PFSK-1 (cell line): ENCODE data around the gene ELP2.

Experiments
- FOXP2 ChIP-seq: optimal IDR thresholded peaks from 2 replicates; pipeline ENCODE3; 2011; ENCODE audit warnings: borderline replicate concordance, control low read depth, inconsistent platforms; ENCODE audit not compliant: insufficient read depth; ENCODE audit errors: extremely low read length, extremely low read depth
- POLR2AphosphoS5 ChIP-seq: IDR thresholded peaks from 2 replicates; pipeline ENCODE4 v1.6.1; 2012; ENCODE audit warnings: low read depth, mild to moderate bottlenecking, control low read depth, low read length, moderate library complexity
- SIN3A ChIP-seq: IDR thresholded peaks from 2 replicates; pipeline ENCODE4 v1.6.1; 2012; ENCODE audit warnings: mild to moderate bottlenecking, low read length, moderate library complexity, borderline replicate concordance; ENCODE audit not compliant: insufficient read depth
- TAF1 ChIP-seq: IDR thresholded peaks from 2 replicates; pipeline ENCODE4 v1.6.1; 2012; ENCODE audit warnings: low read length, control low read depth, borderline replicate concordance; ENCODE audit not compliant: insufficient read depth
- TF ChIP-seq, protein P1 (sequence below), 2 experiments: IDR thresholded peaks; 2 replicates each; pipeline versions ENCODE4 v1.6.1 to v1.8.0; 2011 to 2012; ENCODE audit warnings: low read depth in 2 of 2, low read length in 2 of 2, control low read depth in 1 of 2, inconsistent platforms in 1 of 2, mild to moderate bottlenecking in 1 of 2, moderate library complexity in 1 of 2; ENCODE audit not compliant: insufficient read depth in 1 of 2

ELP2 gene

DNA sequence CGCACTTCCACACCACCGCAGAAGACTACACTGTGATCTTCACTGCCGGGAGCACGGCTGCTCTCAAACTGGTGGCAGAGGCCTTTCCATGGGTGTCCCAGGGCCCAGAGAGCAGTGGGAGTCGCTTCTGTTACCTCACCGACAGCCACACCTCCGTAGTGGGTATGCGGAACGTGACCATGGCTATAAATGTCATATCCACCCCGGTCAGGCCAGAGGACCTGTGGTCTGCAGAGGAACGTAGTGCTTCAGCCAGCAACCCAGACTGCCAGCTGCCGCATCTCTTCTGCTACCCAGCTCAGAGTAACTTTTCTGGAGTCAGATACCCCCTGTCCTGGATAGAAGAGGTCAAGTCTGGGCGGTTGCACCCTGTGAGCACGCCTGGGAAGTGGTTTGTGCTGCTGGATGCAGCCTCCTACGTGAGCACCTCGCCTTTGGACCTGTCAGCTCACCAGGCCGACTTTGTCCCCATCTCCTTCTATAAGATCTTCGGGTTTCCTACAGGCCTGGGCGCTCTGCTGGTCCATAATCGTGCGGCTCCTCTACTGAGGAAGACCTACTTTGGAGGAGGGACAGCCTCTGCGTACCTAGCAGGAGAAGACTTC, 70.1 kb downstream of the ELP2 start:
- TF ChIP-seq SIN3A (no peak), POLR2AphosphoS5 (no peak), FOXP2 (no peak), TAF1 (no peak)
- TF ChIP-seq, protein P1, sequence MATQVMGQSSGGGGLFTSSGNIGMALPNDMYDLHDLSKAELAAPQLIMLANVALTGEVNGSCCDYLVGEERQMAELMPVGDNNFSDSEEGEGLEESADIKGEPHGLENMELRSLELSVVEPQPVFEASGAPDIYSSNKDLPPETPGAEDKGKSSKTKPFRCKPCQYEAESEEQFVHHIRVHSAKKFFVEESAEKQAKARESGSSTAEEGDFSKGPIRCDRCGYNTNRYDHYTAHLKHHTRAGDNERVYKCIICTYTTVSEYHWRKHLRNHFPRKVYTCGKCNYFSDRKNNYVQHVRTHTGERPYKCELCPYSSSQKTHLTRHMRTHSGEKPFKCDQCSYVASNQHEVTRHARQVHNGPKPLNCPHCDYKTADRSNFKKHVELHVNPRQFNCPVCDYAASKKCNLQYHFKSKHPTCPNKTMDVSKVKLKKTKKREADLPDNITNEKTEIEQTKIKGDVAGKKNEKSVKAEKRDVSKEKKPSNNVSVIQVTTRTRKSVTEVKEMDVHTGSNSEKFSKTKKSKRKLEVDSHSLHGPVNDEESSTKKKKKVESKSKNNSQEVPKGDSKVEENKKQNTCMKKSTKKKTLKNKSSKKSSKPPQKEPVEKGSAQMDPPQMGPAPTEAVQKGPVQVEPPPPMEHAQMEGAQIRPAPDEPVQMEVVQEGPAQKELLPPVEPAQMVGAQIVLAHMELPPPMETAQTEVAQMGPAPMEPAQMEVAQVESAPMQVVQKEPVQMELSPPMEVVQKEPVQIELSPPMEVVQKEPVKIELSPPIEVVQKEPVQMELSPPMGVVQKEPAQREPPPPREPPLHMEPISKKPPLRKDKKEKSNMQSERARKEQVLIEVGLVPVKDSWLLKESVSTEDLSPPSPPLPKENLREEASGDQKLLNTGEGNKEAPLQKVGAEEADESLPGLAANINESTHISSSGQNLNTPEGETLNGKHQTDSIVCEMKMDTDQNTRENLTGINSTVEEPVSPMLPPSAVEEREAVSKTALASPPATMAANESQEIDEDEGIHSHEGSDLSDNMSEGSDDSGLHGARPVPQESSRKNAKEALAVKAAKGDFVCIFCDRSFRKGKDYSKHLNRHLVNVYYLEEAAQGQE (IDR thresholded peaks at IDR 0.05; ENCODE audit: insufficient read depth in 1 of 2, low read depth in 2 of 2, low read length in 2 of 2): no peak

DNA sequence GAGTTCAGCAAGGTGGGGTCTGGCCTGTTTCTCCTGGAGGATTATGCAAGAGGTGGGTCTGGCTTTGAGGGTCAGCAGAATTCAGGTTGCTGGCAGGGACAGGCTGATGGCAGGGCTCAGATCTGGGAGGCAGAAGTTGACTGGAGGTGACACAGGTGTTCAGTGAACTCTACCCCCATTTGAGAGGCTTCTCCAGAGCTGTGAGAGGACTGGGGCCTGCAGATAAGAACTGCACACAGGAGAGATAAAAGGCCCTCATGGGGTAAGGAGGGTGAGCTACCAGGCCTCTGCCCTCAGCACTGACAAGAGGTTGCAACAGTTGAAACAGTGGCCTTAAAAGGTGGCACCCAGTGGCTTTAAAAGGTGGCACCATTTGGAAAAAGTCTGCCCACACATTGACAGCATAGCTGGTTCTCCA, 70.7 kb downstream of the ELP2 start:
- no peak for TF ChIP-seq FOXP2
- no peak for TF ChIP-seq SIN3A
- TF ChIP-seq POLR2AphosphoS5: no peak
- TF ChIP-seq TAF1: no peak
- TF ChIP-seq, protein P1 (IDR thresholded peaks at IDR 0.05; ENCODE audit: insufficient read depth in 1 of 2, low read depth in 2 of 2, low read length in 2 of 2): no peak

DNA sequence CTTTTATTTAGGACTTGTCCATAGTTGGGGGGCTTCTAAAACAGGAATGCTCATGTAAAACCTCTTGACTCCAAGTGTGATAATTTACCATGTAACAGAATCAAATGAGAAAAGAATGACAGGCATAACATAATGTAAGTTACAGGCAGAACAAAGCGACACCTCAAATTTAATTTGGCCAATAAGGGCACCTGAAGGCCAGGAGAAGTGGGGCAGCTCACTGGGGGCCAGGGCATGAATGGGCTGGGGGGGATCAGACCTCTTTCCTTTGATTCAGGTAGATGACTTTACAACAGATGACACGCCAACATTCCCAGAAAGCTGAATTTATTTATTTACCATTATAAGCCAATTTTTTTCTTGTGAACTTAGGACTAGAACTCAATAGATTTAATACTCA, 72.1 kb downstream of the ELP2 start:
- TF ChIP-seq TAF1: no peak
- no peak for TF ChIP-seq POLR2AphosphoS5
- TF ChIP-seq SIN3A: no peak
- no peak for TF ChIP-seq FOXP2

DNA sequence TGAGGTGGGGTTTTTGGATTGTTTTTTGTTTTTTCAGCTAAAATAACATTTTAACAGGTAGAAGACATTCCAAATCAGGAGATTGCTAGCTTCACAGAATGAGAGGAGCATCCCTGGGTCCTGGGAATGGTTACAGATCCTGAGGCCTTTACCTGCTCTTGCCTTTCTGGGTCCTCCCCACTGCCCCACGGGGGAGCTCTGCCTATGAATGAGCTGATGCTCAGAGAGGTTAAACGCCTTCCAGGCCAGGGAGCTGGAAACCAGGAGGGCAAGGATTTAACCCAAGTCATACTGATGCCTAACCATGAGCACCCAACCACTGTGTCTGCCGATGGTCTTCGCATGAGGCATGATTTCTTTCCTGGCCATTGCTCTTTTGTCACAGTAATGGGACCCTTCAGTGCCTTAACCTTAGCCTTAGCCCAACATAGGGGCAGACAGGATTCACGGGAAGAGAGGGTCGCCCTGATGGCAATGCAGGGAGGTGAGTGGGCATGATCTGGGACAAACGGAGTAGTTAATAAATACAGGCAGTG, 73.7 kb downstream of the ELP2 start:
- no peak for TF ChIP-seq TAF1

DNA sequence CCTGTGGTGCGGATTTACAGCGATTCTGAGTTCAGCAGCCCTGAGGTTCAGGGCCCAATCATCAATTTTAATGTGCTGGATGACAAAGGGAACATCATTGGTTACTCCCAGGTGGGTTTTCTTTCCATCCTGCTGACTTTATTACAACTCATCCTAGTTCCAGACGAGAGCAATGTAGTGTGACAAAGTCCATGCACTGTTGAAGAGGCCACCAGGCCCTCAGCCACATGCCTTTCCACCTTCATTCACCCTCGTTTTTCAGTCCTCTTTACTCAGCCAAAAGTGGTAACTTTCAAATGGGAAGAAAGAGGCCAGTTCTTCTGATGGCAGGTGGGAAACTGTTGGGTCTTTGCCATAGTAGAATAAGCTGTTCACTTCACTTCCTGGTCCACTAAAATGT, 75.5 kb downstream of the ELP2 start:
- no peak for TF ChIP-seq FOXP2
- no peak for TF ChIP-seq POLR2AphosphoS5
- TF ChIP-seq, protein P1 (IDR thresholded peaks at IDR 0.05; ENCODE audit: insufficient read depth in 1 of 2, low read depth in 2 of 2, low read length in 2 of 2): no peak
- TF ChIP-seq SIN3A: no peak
- no peak for TF ChIP-seq TAF1

DNA sequence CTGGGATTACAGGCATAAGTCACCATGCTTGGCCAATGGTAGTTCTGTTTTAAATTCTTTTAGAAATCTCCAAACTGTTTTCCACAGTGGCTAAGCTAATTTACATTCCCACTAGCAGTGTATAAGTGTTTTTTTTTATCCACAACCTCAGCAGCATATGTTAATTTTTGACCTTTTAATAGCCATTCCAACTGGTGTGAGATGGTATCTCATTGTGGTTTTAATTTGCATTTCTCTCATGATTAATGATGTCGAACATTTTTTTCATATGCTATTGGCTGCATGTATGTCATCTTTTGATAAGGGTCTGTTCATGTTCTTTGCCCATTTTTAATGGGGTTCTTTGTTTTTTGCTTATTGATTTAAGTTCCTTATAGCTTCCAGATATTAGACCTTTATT, 77.6 kb downstream of the ELP2 start:
- TF ChIP-seq SIN3A (no peak), FOXP2 (no peak), POLR2AphosphoS5 (no peak), TAF1 (no peak)
- TF ChIP-seq, protein P1 (IDR thresholded peaks at IDR 0.05; ENCODE audit: insufficient read depth in 1 of 2, low read depth in 2 of 2, low read length in 2 of 2): no peak
